Measurements from ENCODE around the gene TMEM178B. TPM values are rescaled to one million over a fixed set of nuclear protein-coding genes. Genes with fewer than 3 reads are reported as not detected.

The TMEM178B gene
- total and polyA plus RNA-seq, 9 of the 15 experiments (the other 6 are each of a cell fraction or from before 2014, with no cell fraction given) = under 0.01 to 0.03 (median 0.01) TPM; not detected in 5

- no peak overlapping the region for H3K9ac ChIP-seq (ENCODE audit: insufficient read depth in 1 of 2, low read depth in 2 of 2, low read length in 2 of 2)
These were observed 221.6 kb downstream of the TMEM178B start for GRCh38 chr7:141295367-141295895.

GRCh38 chr7:141300816-141301215 lies 227.0 kb downstream of the TMEM178B start:
- POLR2A ChIA-PET = interaction anchor here (1.0 kb wide), 1 partner anchor 82 kb away, joined by 4 read pairs; no protein-coding TSS in a partner anchor
- Histone ChIP-seq H4K20me1 (replicated peaks; ENCODE audit: control insufficient read depth, insufficient read depth, low read length) (no peaks in the 10 kb centered on the region), H3K79me2 (ENCODE audit: control insufficient read depth, insufficient read depth, low read length) (no peaks in the 10 kb centered on the region), H3K4me1 (replicated peaks in 1 of 2; ENCODE audit: control insufficient read depth in 2 of 2, insufficient read depth in 2 of 2, low read length in 2 of 2) (no peaks in the 10 kb centered on the region), H3K27ac (ENCODE audit: extremely low read depth, low read depth, low read length) (no peak overlapping the region), H3K9me1 (ENCODE audit: control insufficient read depth, insufficient read depth, low read length) (no peaks in the 10 kb centered on the region), H2AFZ (ENCODE audit: low read depth, low read length) (no peak overlapping the region), H3K27me3 (ENCODE audit: control insufficient read depth in 2 of 2, insufficient read depth in 2 of 2, low read length in 2 of 2) (no peaks in the 10 kb centered on the region), H3K4me3 (no peak overlapping the region), H3K9ac (ENCODE audit: insufficient read depth in 1 of 2, low read depth in 2 of 2, low read length in 2 of 2) (no peak overlapping the region), H3K9me3 (replicated peaks; ENCODE audit: control insufficient read depth, insufficient read depth, low read depth, low read length) (no peaks in the 10 kb centered on the region), H3K4me2 (ENCODE audit: insufficient read depth, low read length) (no peak overlapping the region), H3K36me3 (ENCODE audit: control insufficient read depth, insufficient read depth, low read length) (no peaks in the 10 kb centered on the region)
- intact Hi-C loops (cut with micrococcal nuclease) = no loop called here
- no peak for TF ChIP-seq TAL1 (IDR thresholded peaks at IDR 0.05)
- TF ChIP-seq MAFG (tag; conservative IDR thresholded peaks at IDR 0.05) = no peak
- TF ChIP-seq ZNF324 (CRISPR knock-in tag; IDR thresholded peaks at IDR 0.05) = no peak
- no peak for TF ChIP-seq UBTF (IDR thresholded peaks at IDR 0.05; ENCODE audit: borderline replicate concordance in 1 of 2, low read depth in 2 of 2, low read length in 2 of 2)
- no TSS peak for BruUV-seq (replicated peaks)
- in situ Hi-C loops (cut with MboI) = no loop called here
- DNase-seq (ENCODE audit: extremely low read depth in 1 of 4, low spot score in 3 of 4) = no peak
- FAIRE-seq = peak; percentile 23
- CTCF ChIA-PET (ENCODE audit: low intra/inter-chr PET ratio) = no interaction called here
- 0% methylated on average over 2 of the region's 2 CpGs for WGBS (ENCODE audit: insufficient coverage, low coverage, missing lambda C conversion rate)
- ATAC-seq = no peak

More at GRCh38 chr7:141295367-141295895, 221.6 kb downstream of the TMEM178B start:
- intact Hi-C loops (cut with micrococcal nuclease) = no loop called here
- no peak overlapping the region for H3K27ac ChIP-seq (ENCODE audit: extremely low read depth, low read depth, low read length)
- ChIA-PET CTCF (ENCODE audit: low intra/inter-chr PET ratio) (no interaction called here), POLR2A (no interaction called here)
- H3K9me1 ChIP-seq (ENCODE audit: control insufficient read depth, insufficient read depth, low read length) = no peaks in the 10 kb centered on the region
- no peak overlapping the region for H3K4me3 ChIP-seq
- DNase-seq (ENCODE audit: extremely low read depth in 1 of 4, low spot score in 3 of 4) (no peak), FAIRE-seq (no peak), ATAC-seq (no peak)
- BruUV-seq (replicated peaks) = no TSS peak
- in situ Hi-C loops (cut with MboI) = no loop called here
- no peaks in the 10 kb centered on the region for H3K9me3 ChIP-seq (replicated peaks; ENCODE audit: control insufficient read depth, insufficient read depth, low read depth, low read length)
- H3K4me1 ChIP-seq (replicated peaks in 1 of 2; ENCODE audit: control insufficient read depth in 2 of 2, insufficient read depth in 2 of 2, low read length in 2 of 2) = no peaks in the 10 kb centered on the region
- peaks cover 5 to 6% of the 10 kb centered on the region in 2 experiments; a peak in 3 of 5 replicates for H3K27me3 ChIP-seq (ENCODE audit: control insufficient read depth in 2 of 2, insufficient read depth in 2 of 2, low read length in 2 of 2)
- no peak for TF ChIP-seq ZNF324 (CRISPR knock-in tag; IDR thresholded peaks at IDR 0.05)
- no peak for TF ChIP-seq ZNF212 (CRISPR knock-in tag; IDR thresholded peaks at IDR 0.05)
- no peak for TF ChIP-seq ZNF133 (CRISPR knock-in tag; IDR thresholded peaks at IDR 0.05)
- no peak for TF ChIP-seq CBFA2T3 (IDR thresholded peaks at IDR 0.05)
- no peak for TF ChIP-seq ZBTB7A (IDR thresholded peaks at IDR 0.05; ENCODE audit: borderline replicate concordance, control insufficient read depth, low read depth, low read length)
- no peak for TF ChIP-seq CBX8 (IDR thresholded peaks at IDR 0.05; ENCODE audit: borderline replicate concordance, extremely low read depth, low read depth, low read length, poor library complexity, severe bottlenecking)
- TF ChIP-seq ETV6 (IDR thresholded peaks at IDR 0.05; ENCODE audit: borderline replicate concordance in 1 of 2, low read depth in 2 of 2, low read length in 1 of 2) = no peak
- no peak for TF ChIP-seq ETV6 (CRISPR knock-in tag; IDR thresholded peaks at IDR 0.05; ENCODE audit: borderline replicate concordance)
- H3K36me3 ChIP-seq (ENCODE audit: control insufficient read depth, insufficient read depth, low read length) = no peaks in the 10 kb centered on the region
- WGBS (ENCODE audit: insufficient coverage, low coverage, missing lambda C conversion rate) = 0% methylated on average over 2 of the region's 2 CpGs
- no peak overlapping the region for H2AFZ ChIP-seq (ENCODE audit: low read depth, low read length)
- H3K79me2 ChIP-seq (ENCODE audit: control insufficient read depth, insufficient read depth, low read length) = no peaks in the 10 kb centered on the region
- H3K4me2 ChIP-seq (ENCODE audit: insufficient read depth, low read length) = no peak overlapping the region
- H4K20me1 ChIP-seq (replicated peaks; ENCODE audit: control insufficient read depth, insufficient read depth, low read length) = peaks cover 3% of the 10 kb centered on the region; the same call in 1 of the 2 replicates
